Measurements from ENCODE around the gene MYL3.

Gene MYL3

GRCh38 chr3:46833346-46834300 is 29.6 kb downstream of the MYL3 start:
- no peak for TF ChIP-seq CTCF (IDR thresholded peaks at IDR 0.05; ENCODE audit: control insufficient read depth, insufficient read depth, low read depth, low read length, missing control alignments)
- no peak overlapping the region for H3K4me3 ChIP-seq (ENCODE audit: control insufficient read depth, low read depth, low read length)
- no peak for DNase-seq (ENCODE audit: low read depth)

- TF ChIP-seq CTCF (IDR thresholded peaks at IDR 0.05; ENCODE audit: control insufficient read depth, insufficient read depth, low read depth, low read length, missing control alignments), result no peak
- H3K4me3 ChIP-seq (ENCODE audit: control insufficient read depth, low read depth, low read length), result no peak overlapping the region
- DNase-seq (ENCODE audit: low read depth), result no peak
Measured at GRCh38 chr3:46831841-46832240, 31.4 kb downstream of the MYL3 start.

- DNase-seq (ENCODE audit: low read depth), result no peak
- H3K4me3 ChIP-seq (ENCODE audit: control insufficient read depth, low read depth, low read length), result no peak overlapping the region
- no peak for TF ChIP-seq CTCF (IDR thresholded peaks at IDR 0.05; ENCODE audit: control insufficient read depth, insufficient read depth, low read depth, low read length, missing control alignments)
Measured at GRCh38 chr3:46831316-46831715, 31.9 kb downstream of the MYL3 start.

- no peak for DNase-seq (ENCODE audit: low read depth)
- no peak for TF ChIP-seq CTCF (IDR thresholded peaks at IDR 0.05; ENCODE audit: control insufficient read depth, insufficient read depth, low read depth, low read length, missing control alignments)
- no peak overlapping the region for H3K4me3 ChIP-seq (ENCODE audit: control insufficient read depth, low read depth, low read length)
Measured at GRCh38 chr3:46830801-46831200, 32.4 kb downstream of the MYL3 start.

GRCh38 chr3:46829699-46830208 is 33.5 kb downstream of the MYL3 start:
- no peak for DNase-seq (ENCODE audit: low read depth)
- TF ChIP-seq CTCF (IDR thresholded peaks at IDR 0.05; ENCODE audit: control insufficient read depth, insufficient read depth, low read depth, low read length, missing control alignments), result no peak
- H3K4me3 ChIP-seq (ENCODE audit: control insufficient read depth, low read depth, low read length), result no peak overlapping the region

GRCh38 chr3:46825450-46825849 is 37.8 kb downstream of the MYL3 start:
- TF ChIP-seq CTCF (IDR thresholded peaks at IDR 0.05; ENCODE audit: control insufficient read depth, insufficient read depth, low read depth, low read length, missing control alignments), result no peak
- H3K4me3 ChIP-seq (ENCODE audit: control insufficient read depth, low read depth, low read length), result no peak overlapping the region
- DNase-seq (ENCODE audit: low read depth), result no peak
